NCI-H1048 (cell line): ENCODE results near the gene LINGO3.

Source experiments
- DNase-seq: peaks from one replicate; lab custom pipeline; 2025; lab: John Stamatoyannopoulos, UW

The LINGO3 gene

GRCh38 chr19:2326699-2327360, 18.9 kb upstream of the LINGO3 start:
- no peak for DNase-seq

GRCh38 chr19:2325281-2326046, 17.5 kb upstream of the LINGO3 start:
- no peak for DNase-seq

- DNase-seq = no peak
Measured at GRCh38 chr19:2324220-2324948, 16.4 kb upstream of the LINGO3 start.

GRCh38 chr19:2323707-2324106, 15.8 kb upstream of the LINGO3 start:
- no peak for DNase-seq

GRCh38 chr19:2321565-2322283, 13.8 kb upstream of the LINGO3 start:
- no peak for DNase-seq

GRCh38 chr19:2320939-2321338, 13.0 kb upstream of the LINGO3 start:
- no peak for DNase-seq

- DNase-seq = no peak
Measured at GRCh38 chr19:2320049-2320448, 12.1 kb upstream of the LINGO3 start.

GRCh38 chr19:2319551-2319950, 11.6 kb upstream of the LINGO3 start:
- no peak for DNase-seq

GRCh38 chr19:2318923-2319322, 11.0 kb upstream of the LINGO3 start:
- no peak for DNase-seq

- DNase-seq = no peak
Measured at GRCh38 chr19:2317756-2318155, 9.8 kb upstream of the LINGO3 start.

- DNase-seq = no peak
Measured at GRCh38 chr19:2317300-2317699, 9.3 kb upstream of the LINGO3 start.

GRCh38 chr19:2315818-2316353, 7.9 kb upstream of the LINGO3 start:
- DNase-seq = no peak

GRCh38 chr19:2315121-2315817, 7.3 kb upstream of the LINGO3 start:
- no peak for DNase-seq

GRCh38 chr19:2312820-2313501, 5.0 kb upstream of the LINGO3 start:
- no peak for DNase-seq

GRCh38 chr19:2311093-2311492, 3.1 kb upstream of the LINGO3 start:
- DNase-seq = no peak

GRCh38 chr19:2309734-2310362, 1.9 kb upstream of the LINGO3 start:
- DNase-seq = no peak

- no peak for DNase-seq
Measured at GRCh38 chr19:2307518-2308012, 389 bp downstream of the LINGO3 start.

GRCh38 chr19:2306971-2307370, 983 bp downstream of the LINGO3 start:
- DNase-seq = no peak

- no peak for DNase-seq
Measured at GRCh38 chr19:2306281-2306806, 1.6 kb downstream of the LINGO3 start.
